ENCODE measurements around the gene ICA1.

The ICA1 gene

GRCh38 chr7:8283968-8284367 is 22.0 kb upstream of the ICA1 start:
- H3K4me3 ChIP-seq (ENCODE audit: low read length) = no peak overlapping the region
- no peak for TF ChIP-seq ZNF274 (IDR thresholded peaks at IDR 0.05; ENCODE audit: low read depth, low read length)

GRCh38 chr7:8282871-8283270 is 20.9 kb upstream of the ICA1 start:
- no peak for TF ChIP-seq ZNF274 (IDR thresholded peaks at IDR 0.05; ENCODE audit: low read depth, low read length)
- no peak overlapping the region for H3K4me3 ChIP-seq (ENCODE audit: low read length)

- no peak overlapping the region for H3K4me3 ChIP-seq (ENCODE audit: low read length)
- no peak for TF ChIP-seq ZNF274 (IDR thresholded peaks at IDR 0.05; ENCODE audit: low read depth, low read length)
Measured at GRCh38 chr7:8282162-8282561, 20.2 kb upstream of the ICA1 start.

GRCh38 chr7:8278183-8278582 is 16.2 kb upstream of the ICA1 start:
- no peak overlapping the region for H3K4me3 ChIP-seq (ENCODE audit: low read length)
- no peak for TF ChIP-seq ZNF274 (IDR thresholded peaks at IDR 0.05; ENCODE audit: low read depth, low read length)

- no peak overlapping the region for H3K4me3 ChIP-seq (ENCODE audit: low read length)
- no peak for TF ChIP-seq ZNF274 (IDR thresholded peaks at IDR 0.05; ENCODE audit: low read depth, low read length)
Measured at GRCh38 chr7:8277394-8277982, 15.5 kb upstream of the ICA1 start.

- TF ChIP-seq ZNF274 (IDR thresholded peaks at IDR 0.05; ENCODE audit: low read depth, low read length) = no peak
- no peak overlapping the region for H3K4me3 ChIP-seq (ENCODE audit: low read length)
Measured at GRCh38 chr7:8274589-8274988, 12.6 kb upstream of the ICA1 start.

- no peak overlapping the region for H3K4me3 ChIP-seq (ENCODE audit: low read length)
- TF ChIP-seq ZNF274 (IDR thresholded peaks at IDR 0.05; ENCODE audit: low read depth, low read length) = no peak
Measured at GRCh38 chr7:8271960-8272359, 10.0 kb upstream of the ICA1 start.

- TF ChIP-seq ZNF274 (IDR thresholded peaks at IDR 0.05; ENCODE audit: low read depth, low read length) = no peak
- no peak overlapping the region for H3K4me3 ChIP-seq (ENCODE audit: low read length)
Measured at GRCh38 chr7:8263048-8263447, 1.1 kb upstream of the ICA1 start.

GRCh38 chr7:8260871-8261694 is 884 bp downstream of the ICA1 start:
- no peak for TF ChIP-seq ZNF274 (IDR thresholded peaks at IDR 0.05; ENCODE audit: low read depth, low read length)
- peak overlapping the region; percentile 72 for H3K4me3 ChIP-seq (ENCODE audit: low read length)

- H3K4me3 ChIP-seq (ENCODE audit: low read length) = no peak overlapping the region
- TF ChIP-seq ZNF274 (IDR thresholded peaks at IDR 0.05; ENCODE audit: low read depth, low read length) = no peak
Measured at GRCh38 chr7:8259586-8260222, 2.3 kb downstream of the ICA1 start.

- H3K4me3 ChIP-seq (ENCODE audit: low read length) = no peak overlapping the region
- TF ChIP-seq ZNF274 (IDR thresholded peaks at IDR 0.05; ENCODE audit: low read depth, low read length) = no peak
Measured at GRCh38 chr7:8258734-8259133, 3.2 kb downstream of the ICA1 start.

GRCh38 chr7:8258166-8258565 is 3.8 kb downstream of the ICA1 start:
- H3K4me3 ChIP-seq (ENCODE audit: low read length) = no peak overlapping the region
- no peak for TF ChIP-seq ZNF274 (IDR thresholded peaks at IDR 0.05; ENCODE audit: low read depth, low read length)

- no peak overlapping the region for H3K4me3 ChIP-seq (ENCODE audit: low read length)
- no peak for TF ChIP-seq ZNF274 (IDR thresholded peaks at IDR 0.05; ENCODE audit: low read depth, low read length)
Measured at GRCh38 chr7:8255680-8256655, 6.0 kb downstream of the ICA1 start.

- TF ChIP-seq ZNF274 (IDR thresholded peaks at IDR 0.05; ENCODE audit: low read depth, low read length) = no peak
- H3K4me3 ChIP-seq (ENCODE audit: low read length) = no peak overlapping the region
Measured at GRCh38 chr7:8254667-8255066, 7.3 kb downstream of the ICA1 start.

All from GM08714 (cell line).